ENCODE data around the gene LRP2BP.

- no peak for TF ChIP-seq EZH2 (IDR thresholded peaks at IDR 0.05; ENCODE audit: low read length)
- TF ChIP-seq CTCF (optimal IDR thresholded peaks at IDR 0.05 in 1 of 3, IDR thresholded peaks at IDR 0.05 in 1 of 3, conservative IDR thresholded peaks at IDR 0.05 in 1 of 3; ENCODE audit: extremely low read depth in 1 of 3, insufficient read depth in 2 of 3, low read length in 3 of 3): no peak
Observed at GRCh38 chr4:185364886-185365285, 30.8 kb downstream of the LRP2BP start.

All from keratinocyte (primary cell).